Measurements from ENCODE around the gene OTP. TPM values are rescaled to one million over a fixed set of nuclear protein-coding genes. Genes with fewer than 3 reads are reported as not detected.
"Not testable (repeated sequence)": the region's sequence is repeated elsewhere in the genome, so short reads cannot be mapped to it uniquely, and the experiment has no call there.

Gene OTP
- polyA plus RNA-seq, 1 experiment, result not detected

GRCh38 chr5:77586101-77586500 is 52.4 kb downstream of the OTP start:
- TF ChIP-seq CTCF (IDR thresholded peaks at IDR 0.05; ENCODE audit: low read depth, low read length), result no peak
- POLR2A ChIA-PET, result no interaction called here
- Histone ChIP-seq H3K9me3 (ENCODE audit: control insufficient read depth, insufficient read depth, low read length) (no peaks in the 10 kb centered on the region), H3K27me3 (ENCODE audit: control insufficient read depth, insufficient read depth, low read length) (no peaks in the 10 kb centered on the region), H3K4me3 (ENCODE audit: low read depth, low read length) (no peak overlapping the region), H3K27ac (ENCODE audit: low read depth, low read length) (no peak overlapping the region)
- CTCF ChIA-PET, result interaction anchor here (0.7 kb wide), 1 partner anchor 213 kb away, joined by 5 read pairs; no protein-coding TSS in a partner anchor
- DNase-seq (ENCODE audit: low read depth, low spot score), result no peak

- POLR2A ChIA-PET; CTCF ChIA-PET; H3K4me3 ChIP-seq (ENCODE audit: low read depth, low read length); DNase-seq (ENCODE audit: low read depth, low spot score); H3K9me3 ChIP-seq (ENCODE audit: control insufficient read depth, insufficient read depth, low read length); H3K27me3 ChIP-seq (ENCODE audit: control insufficient read depth, insufficient read depth, low read length); H3K27ac ChIP-seq (ENCODE audit: low read depth, low read length): not testable (repeated sequence)
Measured at GRCh38 chr5:77582143-77582542, 56.4 kb downstream of the OTP start.

Other genes with a start within 250 kb of the OTP start
- 70.7 and 84.5 TPM in 2 replicates for gene WDR41, start 146.4 kb downstream of the OTP start, polyA plus RNA-seq (2011; rRNA removed)
- 135 and 192 TPM in 2 replicates for gene TBCA, start 137.6 kb upstream of the OTP start, polyA plus RNA-seq (2011; rRNA removed)